PC-9 (cell line): ENCODE results near the gene USP17L11. TPM values are rescaled to one million over a fixed set of nuclear protein-coding genes. Genes with fewer than 3 reads are reported as not detected.
"Not testable (repeated sequence)": the region's sequence is repeated elsewhere in the genome, so short reads cannot be mapped to it uniquely, and the experiment has no call there.

ENCODE experiments used
- BruUV-seq: library from RNA; stranded (reverse); fragments of 400-500 nt; replicated peaks from 2 replicates; lab custom pipeline; 2021; lab: Mats Ljungman, UMichigan
- CTCF ChIA-PET: fragments of 300-600 bp; sonication (Branson Sonifier 250); formaldehyde crosslinking; loops from one replicate; lab custom pipeline; 2022; ENCODE audit warnings: antibody characterized with exemption; lab: Charles Lee
- POLR2A ChIA-PET: fragments of 300-600 bp; sonication (Branson Sonifier 250); formaldehyde crosslinking; loops from one replicate; lab custom pipeline; 2022; ENCODE audit warnings: antibody characterized with exemption; ENCODE audit not compliant: unreplicated experiment; lab: Charles Lee
- DNase-seq, 2 experiments: peaks; one replicate each; pipeline versions ENCODE4 v3.0.0 to v3.0.0-alpha.2; 2015 to 2022; ENCODE audit warnings: mixed read lengths in 1 of 2
- H2AFZ ChIP-seq: fragments of 200-600 bp; sonication (generic); 2 replicates; pipeline ENCODE4 v1.8.1; 2017; ENCODE audit warnings: antibody characterized with exemption
- H3F3A ChIP-seq: fragments of 200-600 bp; sonication (generic); 2 replicates; pipeline ENCODE4 v1.8.1; 2017; ENCODE audit warnings: antibody characterized with exemption, mild to moderate bottlenecking, low read depth; ENCODE audit not compliant: insufficient read depth
- H3K27ac ChIP-seq: fragments of 200-600 bp; sonication (generic); 2 replicates; pipeline ENCODE4 v1.6.1; 2016; ENCODE audit warnings: mixed run types
- H3K27me3 ChIP-seq: fragments of 200-600 bp; sonication (generic); 2 replicates; pipeline ENCODE4 v1.6.1; 2016; ENCODE audit warnings: low read depth, mixed run types; ENCODE audit not compliant: insufficient read depth
- H3K36me3 ChIP-seq: fragments of 200-600 bp; sonication (generic); 2 replicates; pipeline ENCODE4 v1.6.1; 2016; ENCODE audit warnings: low read depth, mixed run types
- H3K4me1 ChIP-seq: fragments of 200-600 bp; sonication (generic); replicated peaks from 2 replicates; pipeline ENCODE4 v1.6.1; 2016; ENCODE audit warnings: mixed run types; ENCODE audit not compliant: insufficient read depth
- H3K4me2 ChIP-seq: fragments of 200-600 bp; sonication (generic); 2 replicates; pipeline ENCODE4 v1.6.1; 2017; ENCODE audit warnings: mixed run types
- H3K4me3 ChIP-seq: fragments of 200-600 bp; sonication (generic); 2 replicates; pipeline ENCODE4 v1.6.1; 2016; ENCODE audit warnings: mixed run types
- H3K79me2 ChIP-seq: fragments of 200-600 bp; sonication (generic); 2 replicates; pipeline ENCODE4 v1.6.1; 2017; ENCODE audit warnings: low read depth, mixed run types
- H3K9me2 ChIP-seq: fragments of 200-600 bp; sonication (generic); 2 replicates; pipeline ENCODE4 v1.8.1; 2017; ENCODE audit warnings: mild to moderate bottlenecking; ENCODE audit not compliant: insufficient read depth
- H3K9me3 ChIP-seq: fragments of 200-600 bp; sonication (generic); 2 replicates; pipeline ENCODE4 v1.8.1; 2016; ENCODE audit warnings: low read depth; ENCODE audit not compliant: insufficient read depth
- H4K20me1 ChIP-seq: fragments of 200-600 bp; sonication (generic); 2 replicates; pipeline ENCODE4 v1.8.1; 2017; ENCODE audit not compliant: insufficient read depth
- intact Hi-C: fragments of 100-400 bp; cut with micrococcal nuclease; formaldehyde crosslinking; loops from one replicate; pipeline ENCODE4 v1.10.0; 2022; ENCODE audit not compliant: unreplicated experiment
- total RNA-seq: library from RNA; stranded (reverse); gene quantifications from 2 replicates; pipeline ENCODE4 v1.2.3, GENCODE V29; 2021

Gene USP17L11
- total RNA-seq, 1 experiment from 2014 or later: not detected

DNA sequence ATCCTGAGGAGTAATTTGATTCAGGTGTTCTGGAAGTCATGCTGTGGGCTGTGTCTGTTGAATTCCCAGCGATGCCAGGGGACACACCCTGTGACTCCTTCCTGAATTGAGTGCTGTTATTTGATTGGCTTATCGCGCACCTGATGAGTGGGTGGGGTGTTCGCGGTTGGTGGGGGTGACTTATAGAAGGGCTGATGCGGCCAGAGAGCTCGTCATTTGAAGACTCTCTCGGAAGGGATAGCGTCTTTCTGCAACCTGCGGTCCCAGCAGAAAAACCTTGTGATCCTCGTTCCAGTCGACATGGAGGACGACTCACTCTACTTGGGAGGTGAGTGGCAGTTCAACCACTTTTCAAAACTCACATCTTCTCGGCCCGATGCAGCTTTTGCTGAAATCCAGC lies 42.6 kb downstream of the USP17L11 start, which contains the start of gene USP17L20:
Gene USP17L20, plus strand, starts transcription at position 301 of the 400 bp plus-strand sequence. Its CDS starts 0 bp downstream, at position 301.
- H4K20me1 ChIP-seq, intact Hi-C loops, H3K36me3 ChIP-seq, H2AFZ ChIP-seq, H3K9me2 ChIP-seq, H3K79me2 ChIP-seq, H3K27me3 ChIP-seq, H3K4me1 ChIP-seq, POLR2A ChIA-PET, H3K4me3 ChIP-seq, BruUV-seq, H3F3A ChIP-seq, H3K27ac ChIP-seq, DNase-seq, H3K4me2 ChIP-seq, CTCF ChIA-PET, H3K9me3 ChIP-seq: not testable (repeated sequence)

DNA sequence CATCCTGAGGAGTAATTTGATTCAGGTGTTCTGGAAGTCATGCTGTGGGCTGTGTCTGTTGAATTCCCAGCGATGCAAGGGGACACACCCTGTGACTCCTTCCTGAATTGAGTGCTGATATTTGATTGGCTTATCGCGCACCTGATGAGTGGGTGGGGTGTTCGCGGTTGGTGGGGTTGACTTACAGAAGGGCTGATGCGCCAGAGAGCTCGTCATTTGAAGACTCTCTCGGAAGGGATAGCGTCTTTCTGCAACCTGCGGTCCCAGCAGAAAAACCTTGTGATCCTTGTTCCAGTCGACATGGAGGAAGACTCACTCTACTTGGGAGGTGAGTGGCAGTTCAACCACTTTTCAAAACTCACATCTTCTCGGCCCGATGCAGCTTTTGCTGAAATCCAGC lies 47.4 kb downstream of the USP17L11 start, which contains the start of gene USP17L21:
Gene USP17L21, plus strand, starts transcription at position 301 of the 400 bp plus-strand sequence. Its CDS starts 0 bp downstream, at position 301.
- DNase-seq, H3K9me2 ChIP-seq, H3K27ac ChIP-seq, H3K4me2 ChIP-seq, H3K27me3 ChIP-seq, BruUV-seq, CTCF ChIA-PET, H2AFZ ChIP-seq, POLR2A ChIA-PET, H4K20me1 ChIP-seq, H3K4me3 ChIP-seq, H3K79me2 ChIP-seq, H3K4me1 ChIP-seq, H3K36me3 ChIP-seq, H3K9me3 ChIP-seq, H3F3A ChIP-seq, intact Hi-C loops: not testable (repeated sequence)

Other genes with a start within 250 kb of the USP17L11 start
- not detected in 2 replicates for gene FAM90A26, start 45.0 kb upstream of the USP17L11 start, total RNA-seq
- gene USP17L10, start 4.7 kb upstream of the USP17L11 start, total RNA-seq: not detected in 2 replicates
- gene USP17L12, start 4.7 kb downstream of the USP17L11 start, total RNA-seq: not detected in 2 replicates
- not detected in 2 replicates for gene USP17L13, start 9.5 kb downstream of the USP17L11 start, total RNA-seq
- not detected in 2 replicates for gene USP17L15, start 19.0 kb downstream of the USP17L11 start, total RNA-seq
- not detected in 2 replicates for gene USP17L17, start 28.5 kb downstream of the USP17L11 start, total RNA-seq
- not detected in 2 replicates for gene USP17L18, start 33.2 kb downstream of the USP17L11 start, total RNA-seq
- not detected in 2 replicates for gene USP17L19, start 38.0 kb downstream of the USP17L11 start, total RNA-seq
- gene USP17L20, start 42.7 kb downstream of the USP17L11 start, total RNA-seq: not detected in 2 replicates
- gene USP17L21, start 47.5 kb downstream of the USP17L11 start, total RNA-seq: not detected in 2 replicates
- not detected in 2 replicates for gene USP17L22, start 52.2 kb downstream of the USP17L11 start, total RNA-seq
- gene USP17L24, start 109.8 kb downstream of the USP17L11 start, total RNA-seq: not detected in 2 replicates
- not detected in 2 replicates for gene USP17L25, start 114.5 kb downstream of the USP17L11 start, total RNA-seq
- not detected in 2 replicates for gene USP17L26, start 119.3 kb downstream of the USP17L11 start, total RNA-seq
- not detected in 2 replicates for gene USP17L5, start 124.0 kb downstream of the USP17L11 start, total RNA-seq
- not detected in 2 replicates for gene USP17L27, start 128.7 kb downstream of the USP17L11 start, total RNA-seq
- not detected in 2 replicates for gene USP17L28, start 133.5 kb downstream of the USP17L11 start, total RNA-seq
- not detected in 2 replicates for gene USP17L29, start 138.2 kb downstream of the USP17L11 start, total RNA-seq
- not detected in 2 replicates for gene USP17L30, start 147.7 kb downstream of the USP17L11 start, total RNA-seq
- gene DEFB131A, start 229.0 kb downstream of the USP17L11 start, total RNA-seq: not detected in 2 replicates